Activated CD4-positive, alpha-beta T cell treated with anti-CD3 and anti-CD28 coated beads for 4 hours (primary cell): Measurements from ENCODE around the gene RDH16.
"Not testable (repeated sequence)": the region's sequence is repeated elsewhere in the genome, so short reads cannot be mapped to it uniquely, and the experiment has no call there.

ENCODE experiments used
- DNase-seq, 2 donors: peaks; one replicate each; pipeline ENCODE4 v3.0.0-alpha.2; 2020

Gene RDH16

GRCh38 chr12:56951582-56952339 is 5.6 kb downstream of the RDH16 start:
- no peak for DNase-seq

GRCh38 chr12:56948881-56949280 is 8.5 kb downstream of the RDH16 start:
- DNase-seq: no peak

- no peak for DNase-seq
Measured at GRCh38 chr12:56948457-56948777, 9.0 kb downstream of the RDH16 start.

- no peak for DNase-seq
Measured at GRCh38 chr12:56947633-56948456, 9.6 kb downstream of the RDH16 start.

- DNase-seq: no peak
Measured at GRCh38 chr12:56943878-56944277, 13.5 kb downstream of the RDH16 start.

- not testable (repeated sequence) for DNase-seq
Measured at GRCh38 chr12:56943374-56943773, 14.0 kb downstream of the RDH16 start.

- no peak for DNase-seq
Measured at GRCh38 chr12:56941299-56942017, 15.9 kb downstream of the RDH16 start.

- not testable (repeated sequence) for DNase-seq
Measured at GRCh38 chr12:56940942-56941298, 16.5 kb downstream of the RDH16 start.

- no peak for DNase-seq
Measured at GRCh38 chr12:56935752-56936151, 21.7 kb downstream of the RDH16 start.

GRCh38 chr12:56935157-56935556 is 22.3 kb downstream of the RDH16 start:
- no peak for DNase-seq

- no peak for DNase-seq
Measured at GRCh38 chr12:56933826-56934625, 23.4 kb downstream of the RDH16 start, which contains the start of gene SDR9C7. Gene SDR9C7 (minus strand): TSS chr12:56934408. CDS start chr12:56934261, 147 bp downstream.

- DNase-seq: no peak
Measured at GRCh38 chr12:56932867-56933266, 24.5 kb downstream of the RDH16 start.

GRCh38 chr12:56932146-56932545 is 25.3 kb downstream of the RDH16 start:
- DNase-seq: no peak

- no peak for DNase-seq
Measured at GRCh38 chr12:56931474-56931978, 25.9 kb downstream of the RDH16 start.

- no peak for DNase-seq
Measured at GRCh38 chr12:56930241-56930640, 27.2 kb downstream of the RDH16 start.

- no peak for DNase-seq
Measured at GRCh38 chr12:56929780-56930179, 27.6 kb downstream of the RDH16 start.

- no peak for DNase-seq
Measured at GRCh38 chr12:56928262-56928661, 29.1 kb downstream of the RDH16 start.

GRCh38 chr12:56927281-56927680 is 30.1 kb downstream of the RDH16 start:
- no peak for DNase-seq

- DNase-seq: no peak
Measured at GRCh38 chr12:56922031-56922430, 35.4 kb downstream of the RDH16 start.

- no peak for DNase-seq
Measured at GRCh38 chr12:56921346-56921745, 36.1 kb downstream of the RDH16 start.

GRCh38 chr12:56918139-56918538 is 39.3 kb downstream of the RDH16 start:
- DNase-seq: not testable (repeated sequence)

GRCh38 chr12:56916996-56917333 is 40.4 kb downstream of the RDH16 start:
- no peak for DNase-seq
